H1 (cell line): Measurements from ENCODE around the gene NYAP2. TPM values are rescaled to one million over a fixed set of nuclear protein-coding genes. Genes with fewer than 3 reads are reported as not detected.

Experiments used
- CHD7 ChIP-seq: fragments of 300-600 bp; sonication (generic); IDR thresholded peaks from 2 replicates; pipeline ENCODE4 v1.7.1; 2012; ENCODE audit warnings: low read length, moderate library complexity, mild to moderate bottlenecking, inconsistent platforms; ENCODE audit not compliant: insufficient replicate concordance
- polyA plus RNA-seq, 7 experiments: library from polyadenylated mRNA; depleted of rRNA in 3 of 7; stranded (reverse) in 5 of 7; unstranded in 2 of 7; fragments of >200 nt in 5 of 7; fragments of 200-250 nt in 2 of 7; gene quantifications; 1 replicate in 5 of 7; 2 replicates in 1 of 7; 4 replicates in 1 of 7; pipeline versions ENCODE4 v1.2.1 to v1.2.3, GENCODE V29; 2011 to 2013; ENCODE audit warnings: missing spikeins in 2 of 7, mixed read lengths in 2 of 7
- total RNA-seq: library from RNA; stranded (reverse); fragmentation: NEBNext Ultra II Directional; extraction: Animal tissue kit (Norgen Biotek cat#: 25700); gene quantifications from 2 replicates; pipeline ENCODE4 v1.2.1, GENCODE V29; 2021

The NYAP2 gene
- total and polyA plus RNA-seq, 2 of the 8 experiments (the other 6 are each of a cell fraction or from before 2014, with no cell fraction given), result not detected

DNA sequence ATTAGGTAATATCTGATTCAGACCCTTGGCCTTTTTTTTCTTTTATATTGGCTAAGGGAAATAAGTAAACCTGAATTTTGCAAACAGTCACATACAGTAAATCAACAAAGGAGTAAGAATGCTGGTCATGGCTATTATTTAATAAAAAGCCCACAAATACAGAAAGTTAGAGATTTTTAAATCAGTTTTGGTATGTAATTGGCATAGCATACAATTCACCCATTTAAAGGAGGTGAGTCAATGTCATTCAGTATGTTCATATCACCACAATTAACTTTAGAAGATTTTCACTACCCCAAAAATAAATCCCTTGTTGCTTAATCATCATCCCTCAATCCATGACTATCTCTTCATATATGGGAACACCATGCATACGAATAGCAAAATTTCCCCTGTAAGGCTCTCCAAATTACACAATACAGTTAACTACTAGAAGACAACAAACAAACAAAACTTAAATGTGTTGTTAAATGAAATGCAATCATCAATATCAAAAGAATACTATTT, 45.9 kb upstream of the NYAP2 start (continued):
- no peak for TF ChIP-seq CHD7
